Lung (tissue), 10 donors: ENCODE measurements around the gene FAM153A. TPM values are rescaled to one million over a fixed set of nuclear protein-coding genes. Genes with fewer than 3 reads are reported as not detected.
"Not testable (repeated sequence)": the region's sequence is repeated elsewhere in the genome, so short reads cannot be mapped to it uniquely, and the experiment has no call there.

ENCODE experiments used
- ATAC-seq: fragments of 200-7000 bp; cut with Tn5 transposase; one replicate; pipeline ENCODE4 v1.9.1; 2020; ENCODE audit warnings: moderate number of reproducible peaks; ENCODE audit not compliant: insufficient read depth, low FRiP score
- DNase-seq, 3 donors: peaks; one replicate each; pipeline ENCODE4 v3.0.0-alpha.2; 2013 to 2017
- H3K27ac ChIP-seq, 2 donors: one replicate each; pipeline ENCODE4 v1.5.1; 2013; ENCODE audit warnings: mild to moderate bottlenecking in 2 of 2, moderate library complexity in 2 of 2, control low read depth in 1 of 2, inconsistent platforms in 1 of 2, low read depth in 1 of 2, low read length in 1 of 2
- H3K27me3 ChIP-seq, 3 donors: one replicate each; pipeline ENCODE4 v1.5.1; 2013; ENCODE audit warnings: low read length in 2 of 3; ENCODE audit not compliant: control insufficient read depth in 3 of 3, insufficient read depth in 3 of 3
- H3K36me3 ChIP-seq, 4 donors: one replicate each; pipeline ENCODE4 v1.5.1; 2013; ENCODE audit warnings: low read length in 4 of 4, mild to moderate bottlenecking in 1 of 4, moderate library complexity in 1 of 4; ENCODE audit not compliant: control insufficient read depth in 4 of 4, insufficient read depth in 4 of 4
- H3K4me1 ChIP-seq, 5 donors: one replicate each; pipeline ENCODE4 v1.5.1; 2013; ENCODE audit warnings: low read length in 5 of 5, mild to moderate bottlenecking in 2 of 5, moderate library complexity in 1 of 5; ENCODE audit not compliant: control insufficient read depth in 5 of 5, insufficient read depth in 5 of 5
- H3K4me3 ChIP-seq: one replicate; pipeline ENCODE4 v1.5.1; 2013; ENCODE audit warnings: mild to moderate bottlenecking, control low read depth, moderate library complexity
- H3K9ac ChIP-seq, 2 donors: one replicate each; pipeline ENCODE4 v1.5.1; 2013; ENCODE audit warnings: low read length in 2 of 2, control low read depth in 1 of 2; ENCODE audit not compliant: insufficient read depth in 1 of 2
- H3K9me3 ChIP-seq, 4 donors: one replicate each; pipeline ENCODE4 v1.5.1; 2013; ENCODE audit warnings: low read length in 3 of 4, mild to moderate bottlenecking in 1 of 4, moderate library complexity in 1 of 4; ENCODE audit not compliant: control insufficient read depth in 4 of 4, insufficient read depth in 3 of 4
- WGBS, 2 donors: extraction: QIAGEN DNeasy Blood & Tissue Kit; methylation state at CpG; one replicate each; pipeline ENCODE4 v1.1.7; 2013; 5-methylcytosine and 5-hydroxymethylcytosine counted together
- polyA plus RNA-seq, 2 donors: library from polyadenylated mRNA; stranded (reverse); fragments of 200-250 nt; gene quantifications; one replicate each; pipeline ENCODE4 v1.2.1, GENCODE V29; 2013
- total RNA-seq, 2 donors: library from RNA; depleted of rRNA in 1 of 2; stranded (reverse); fragments of >200 nt in 1 of 2; gene quantifications; one replicate each; pipeline ENCODE4 v1.2.1, GENCODE V29; 2014 to 2021
- donor health status: Bipolar disorder and iron deficiency.
- donor health status: healthy.
- donor health status: DM: yes; HTN: yes; CAD: no.

FAM153A gene
- total and polyA plus RNA-seq, 4 donors = 2.2 to 14.4 (median 3.5) TPM; not detected in 1

DNA sequence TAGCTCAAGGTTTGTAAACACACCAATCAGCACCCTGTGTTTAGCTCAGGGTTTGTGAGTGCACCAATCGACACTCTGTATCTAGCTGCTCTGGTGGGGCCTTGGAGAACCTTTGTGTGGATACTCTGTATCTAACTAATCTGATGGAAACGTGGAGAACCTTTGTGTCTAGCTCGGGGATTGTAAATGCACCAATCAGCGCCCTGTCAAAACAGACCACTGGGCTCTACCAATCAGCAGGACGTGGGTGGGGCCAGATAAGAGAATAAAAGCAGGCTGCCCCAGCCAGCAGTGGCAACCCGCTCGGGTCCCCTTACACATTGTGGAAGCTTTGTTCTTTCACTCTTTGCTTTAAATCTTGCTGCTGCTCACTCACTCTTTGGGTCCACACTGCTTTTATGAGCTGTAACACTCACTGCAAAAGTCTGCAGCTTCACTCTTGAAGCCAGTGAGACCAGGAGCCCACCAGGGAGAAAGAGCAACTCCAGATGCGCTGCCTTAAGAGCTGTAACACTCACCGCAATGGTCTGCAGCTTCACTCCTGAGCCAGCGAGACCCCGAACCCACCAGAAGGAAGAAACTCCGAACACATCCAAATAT is 93.6 kb downstream of the FAM153A start:
- DNase-seq, H3K27ac ChIP-seq, H3K4me1 ChIP-seq, H3K4me3 ChIP-seq, H3K27me3 ChIP-seq, H3K9ac ChIP-seq, H3K9me3 ChIP-seq, H3K36me3 ChIP-seq, ATAC-seq: not testable (repeated sequence)
- WGBS, 2 donors = 93 to 96% methylated on average over 9 to 12 of the region's 12 CpGs

DNA sequence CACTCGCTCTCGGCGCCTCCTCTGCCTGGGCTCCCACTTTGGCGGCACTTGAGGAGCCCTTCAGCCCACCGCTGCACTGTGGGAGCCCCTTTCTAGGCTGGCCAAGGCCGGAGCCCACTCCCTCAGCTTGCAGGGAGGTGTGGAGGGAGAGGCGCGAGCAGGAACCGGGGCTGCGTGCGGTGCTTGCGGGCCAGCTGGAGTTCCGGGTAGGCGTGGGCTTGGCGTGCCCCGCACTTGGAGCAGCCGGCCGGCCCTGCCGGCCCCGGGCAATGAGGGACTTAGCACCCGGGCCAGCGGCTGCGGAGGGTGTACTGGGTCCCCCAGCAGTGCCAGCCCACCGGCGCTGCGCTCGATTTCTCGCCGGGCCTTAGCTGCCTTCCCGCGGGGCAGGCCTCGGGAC is 94.6 kb downstream of the FAM153A start:
- not testable (repeated sequence) for H3K4me3 ChIP-seq, H3K27ac ChIP-seq, H3K27me3 ChIP-seq, H3K9me3 ChIP-seq, H3K4me1 ChIP-seq, ATAC-seq, H3K36me3 ChIP-seq, DNase-seq, H3K9ac ChIP-seq
- WGBS, 2 donors = 98 to 100% methylated on average over 7 to 16 of the region's 32 CpGs

DNA sequence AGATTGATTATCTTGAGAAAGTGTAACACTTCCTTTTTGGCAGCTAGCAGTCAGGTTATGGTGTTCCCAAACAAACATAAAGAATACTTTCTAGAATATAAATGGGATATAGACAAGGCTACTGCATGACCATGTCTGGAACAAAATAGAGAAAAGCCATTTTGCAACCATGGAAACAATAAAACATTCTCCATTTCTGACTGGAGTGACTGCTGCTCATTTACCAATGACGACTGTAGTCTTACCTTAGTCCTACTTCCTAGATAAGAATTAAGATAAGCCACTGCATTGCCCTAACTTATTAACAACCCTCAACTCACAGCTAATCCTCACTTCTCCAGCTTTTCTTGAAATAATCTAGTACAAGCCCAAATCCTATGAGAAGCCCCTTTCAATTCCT is 100.8 kb downstream of the FAM153A start:
- H3K9ac ChIP-seq, H3K4me1 ChIP-seq, H3K27ac ChIP-seq, ATAC-seq, H3K36me3 ChIP-seq, H3K9me3 ChIP-seq, DNase-seq, H3K27me3 ChIP-seq, H3K4me3 ChIP-seq: not testable (repeated sequence)
- WGBS, 2 donors = 48 to 56% methylated on average over 1 of the region's 1 CpG

Other genes starting within 250 kb of the FAM153A start
- gene FAM193B, start 228.3 kb downstream of the FAM153A start, total RNA-seq = 10 to 100 TPM; 49.0 to 92.3 TPM
- 100 to 1,000 TPM in 1 of 2 donors, 10 to 100 TPM in 1; 70.5 to 139 TPM for gene FAM193B, start 228.3 kb downstream of the FAM153A start, polyA plus RNA-seq
- 100 to 1,000 TPM in 1 of 2 donors, 10 to 100 TPM in 1; 76.4 to 232 TPM for gene TMED9, start 190.7 kb downstream of the FAM153A start, total RNA-seq
- gene TMED9, start 190.7 kb downstream of the FAM153A start, polyA plus RNA-seq = 100 to 1,000 TPM; 133 to 325 TPM
- 10 to 100 TPM; 14.3 to 40.0 TPM for gene B4GALT7, start 182.8 kb downstream of the FAM153A start, total RNA-seq
- 10 to 100 TPM; 31.1 to 31.8 TPM for gene B4GALT7, start 182.8 kb downstream of the FAM153A start, polyA plus RNA-seq
- gene PROP1, start 213.3 kb upstream of the FAM153A start, total RNA-seq = not detected
- not detected for gene PROP1, start 213.3 kb upstream of the FAM153A start, polyA plus RNA-seq